ENCODE data around the gene ATP6V1E1. TPM values are rescaled to one million over a fixed set of nuclear protein-coding genes. Genes with fewer than 3 reads are reported as not detected.

Gene ATP6V1E1
- total RNA-seq, 1 experiment from 2014 or later: 88.1 TPM

GRCh38 chr22:17606496-17606895 lies 22.1 kb downstream of the ATP6V1E1 start:
- TF ChIP-seq ZNF423 (CRISPR knock-in tag; IDR thresholded peaks at IDR 0.05) (no peak), RELA (CRISPR knock-in tag; IDR thresholded peaks at IDR 0.05; ENCODE audit: borderline replicate concordance) (no peak), ZNF138 (CRISPR knock-in tag; conservative IDR thresholded peaks at IDR 0.05) (no peak), ZBTB21 (CRISPR knock-in tag; IDR thresholded peaks at IDR 0.05; ENCODE audit: borderline replicate concordance) (no peak), ZNF416 (CRISPR knock-in tag; IDR thresholded peaks at IDR 0.05) (no peak)
- TF ChIP-seq, protein P1, sequence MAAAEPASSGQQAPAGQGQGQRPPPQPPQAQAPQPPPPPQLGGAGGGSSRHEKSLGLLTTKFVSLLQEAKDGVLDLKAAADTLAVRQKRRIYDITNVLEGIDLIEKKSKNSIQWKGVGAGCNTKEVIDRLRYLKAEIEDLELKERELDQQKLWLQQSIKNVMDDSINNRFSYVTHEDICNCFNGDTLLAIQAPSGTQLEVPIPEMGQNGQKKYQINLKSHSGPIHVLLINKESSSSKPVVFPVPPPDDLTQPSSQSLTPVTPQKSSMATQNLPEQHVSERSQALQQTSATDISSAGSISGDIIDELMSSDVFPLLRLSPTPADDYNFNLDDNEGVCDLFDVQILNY (CRISPR knock-in tag; IDR thresholded peaks at IDR 0.05): no peak
- Mint-ChIP-seq H3K4me1 (no peaks in the 10 kb centered on the region), H3K4me3 (no peak overlapping the region), H3K36me3 (peaks cover 17% of the 10 kb centered on the region), H3K27ac (no peak overlapping the region), H3K27me3 (ENCODE audit: low read depth) (no peaks in the 10 kb centered on the region), H3K9me3 (no peaks in the 10 kb centered on the region)
- DNase-seq (ENCODE audit: low spot score) (no peak), ATAC-seq (no peak)
- POLR2A ChIA-PET: interaction anchor here (0.5 kb wide), 1 partner anchor 342 kb away, joined by 6 read pairs; no protein-coding TSS in a partner anchor
- CTCF ChIA-PET: interaction anchor here (2.5 kb wide), 1 partner anchor 48 kb away, joined by 7 read pairs; no protein-coding TSS in a partner anchor

DNA sequence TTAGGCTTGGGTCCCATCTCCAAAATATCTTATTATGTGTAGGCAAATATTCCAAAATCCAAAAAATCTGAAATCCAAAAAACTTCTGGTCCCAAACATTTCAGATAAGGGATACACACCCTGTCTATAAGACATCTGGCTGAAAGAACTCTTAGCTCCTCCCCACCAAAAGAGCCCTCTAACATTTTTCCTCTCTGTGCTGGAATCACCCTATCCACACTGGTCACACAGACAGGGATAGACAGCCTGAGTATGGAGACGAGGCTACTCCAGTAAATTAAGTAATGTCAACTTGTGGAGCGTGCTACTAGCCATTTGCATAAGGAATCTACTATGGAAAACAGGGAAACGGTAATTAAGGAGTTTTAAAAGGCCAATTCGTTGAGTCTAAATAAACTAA lies 24.9 kb downstream of the ATP6V1E1 start:
- POLR2A ChIA-PET: no interaction called here
- peaks cover 21% of the 10 kb centered on the region for H3K36me3 Mint-ChIP-seq
- H3K9me3 Mint-ChIP-seq: no peaks in the 10 kb centered on the region
- no peak overlapping the region for H3K27ac Mint-ChIP-seq
- DNase-seq (ENCODE audit: low spot score): no peak
- H3K4me3 Mint-ChIP-seq: no peak overlapping the region
- H3K27me3 Mint-ChIP-seq (ENCODE audit: low read depth): no peaks in the 10 kb centered on the region
- TF ChIP-seq IRF2 (CRISPR knock-in tag; IDR thresholded peaks at IDR 0.05; ENCODE audit: borderline replicate concordance, low read depth): no peak
- no peak for TF ChIP-seq PRRX2 (CRISPR knock-in tag; IDR thresholded peaks at IDR 0.05)
- TF ChIP-seq, protein P1 (CRISPR knock-in tag; IDR thresholded peaks at IDR 0.05): no peak
- TF ChIP-seq IRF1 (CRISPR knock-in tag; IDR thresholded peaks at IDR 0.05): no peak
- TF ChIP-seq ZNF396 (CRISPR knock-in tag; IDR thresholded peaks at IDR 0.05; ENCODE audit: borderline replicate concordance): no peak
- H3K4me1 Mint-ChIP-seq: no peaks in the 10 kb centered on the region
- no peak for ATAC-seq
- CTCF ChIA-PET: interaction anchor here (0.6 kb wide), 1 partner anchor 23 kb away, joined by 3 read pairs; no protein-coding TSS in a partner anchor

DNA sequence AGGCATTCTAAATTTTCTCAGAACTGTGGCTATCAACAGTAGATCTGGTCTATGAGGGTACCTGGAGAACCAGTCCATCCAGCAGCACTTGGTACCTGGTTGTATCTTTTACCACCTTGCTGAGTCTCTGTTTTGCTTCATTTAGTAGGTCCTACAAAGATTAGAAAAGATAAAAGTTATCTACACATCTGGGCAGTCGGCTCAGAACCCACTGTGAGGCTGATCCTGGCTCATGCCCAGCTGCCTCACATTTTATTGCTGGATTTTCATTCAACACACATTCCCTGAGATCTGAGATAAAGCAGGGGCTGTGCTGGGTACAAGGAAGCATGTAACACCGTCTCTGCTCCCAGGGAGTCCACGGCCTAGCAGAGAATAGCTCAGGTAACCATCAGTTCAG lies 27.5 kb downstream of the ATP6V1E1 start:
- Mint-ChIP-seq H3K9me3 (no peaks in the 10 kb centered on the region), H3K4me1 (no peaks in the 10 kb centered on the region), H3K27me3 (ENCODE audit: low read depth) (no peaks in the 10 kb centered on the region), H3K4me3 (no peak overlapping the region), H3K36me3 (peaks cover 45% of the 10 kb centered on the region), H3K27ac (no peak overlapping the region)
- ATAC-seq: no peak
- ChIA-PET CTCF (interaction anchor here (1.2 kb wide), 1 partner anchor 482 kb away, joined by 3 read pairs; no protein-coding TSS in a partner anchor), POLR2A (no interaction called here)
- TF ChIP-seq ERG (CRISPR knock-in tag; IDR thresholded peaks at IDR 0.05) (no peak), IRF1 (CRISPR knock-in tag; IDR thresholded peaks at IDR 0.05) (no peak), FOXP1 (CRISPR knock-in tag; IDR thresholded peaks at IDR 0.05; ENCODE audit: borderline replicate concordance) (no peak), CREM (CRISPR knock-in tag; IDR thresholded peaks at IDR 0.05) (no peak), ZNF512 (CRISPR knock-in tag; IDR thresholded peaks at IDR 0.05; ENCODE audit: borderline replicate concordance) (no peak)
- TF ChIP-seq, protein P1 (CRISPR knock-in tag; IDR thresholded peaks at IDR 0.05): no peak
- no peak for DNase-seq (ENCODE audit: low spot score)
